CD4-positive, alpha-beta memory T cell (primary cell): ENCODE results near the gene CEP57. TPM values are rescaled to one million over a fixed set of nuclear protein-coding genes. Genes with fewer than 3 reads are reported as not detected.

Experiments
- CTCF ChIA-PET: fragments of 350-600 bp; sonication (Branson Sonifier 250); formaldehyde crosslinking; loops from one replicate; lab custom pipeline; 2021; ENCODE audit warnings: inconsistent platforms; ENCODE audit not compliant: partially characterized antibody; lab: Charles Lee
- POLR2A ChIA-PET: fragments of 350-600 bp; sonication (Branson Sonifier 250); formaldehyde crosslinking; loops from one replicate; lab custom pipeline; 2021; ENCODE audit not compliant: partially characterized antibody; lab: Charles Lee
- DNase-seq, 5 donors: peaks; one replicate each; pipeline versions ENCODE4 v3.0.0 to v3.0.0-alpha.2; 2020 to 2022; ENCODE audit warnings: mixed read lengths in 1 of 5
- H3K27ac ChIP-seq: one replicate; pipeline ENCODE4 v1.7.0; 2013; ENCODE audit warnings: low read depth, low read length
- H3K27me3 ChIP-seq: 2 replicates; pipeline ENCODE4 v1.7.0; 2013; ENCODE audit warnings: mild to moderate bottlenecking, low read length, moderate library complexity; ENCODE audit not compliant: insufficient read depth
- H3K36me3 ChIP-seq: 2 replicates; pipeline ENCODE4 v1.7.0; 2013; ENCODE audit warnings: mild to moderate bottlenecking, low read length, moderate library complexity; ENCODE audit not compliant: insufficient read depth
- H3K4me1 ChIP-seq: 2 replicates; pipeline ENCODE4 v1.7.0; 2013; ENCODE audit warnings: mild to moderate bottlenecking, low read length, moderate library complexity; ENCODE audit not compliant: insufficient read depth
- H3K4me3 ChIP-seq, 2 donors: one replicate each; pipeline ENCODE4 v1.7.0; 2013; ENCODE audit warnings: low read length in 2 of 2, mild to moderate bottlenecking in 1 of 2
- H3K9me3 ChIP-seq, 2 donors: one replicate each; pipeline ENCODE4 v1.7.0; 2013; ENCODE audit warnings: low read length in 2 of 2, control low read depth in 1 of 2; ENCODE audit not compliant: control insufficient read depth in 1 of 2
- H3K27ac Mint-ChIP-seq, 7 donors: one replicate each; pipeline ENCODE4 v1.8.0; 2020 to 2021; ENCODE audit warnings: mixed read lengths in 7 of 7, mild to moderate bottlenecking in 6 of 7, inconsistent platforms in 3 of 7, moderate library complexity in 3 of 7
- H3K27me3 Mint-ChIP-seq, 2 donors: one replicate each; pipeline ENCODE4 v1.8.0; 2020 to 2021; ENCODE audit warnings: mixed read lengths in 2 of 2
- H3K36me3 Mint-ChIP-seq, 2 donors: one replicate each; pipeline ENCODE4 v1.8.0; 2020 to 2021; ENCODE audit warnings: mixed read lengths in 2 of 2, inconsistent platforms in 1 of 2, mild to moderate bottlenecking in 1 of 2
- H3K4me1 Mint-ChIP-seq, 4 donors: one replicate each; pipeline ENCODE4 v1.8.0; 2020 to 2021; ENCODE audit warnings: mixed read lengths in 4 of 4, mild to moderate bottlenecking in 1 of 4
- H3K4me3 Mint-ChIP-seq, 8 donors: one replicate each; pipeline ENCODE4 v1.8.0; 2020 to 2021; ENCODE audit warnings: mixed read lengths in 8 of 8, mild to moderate bottlenecking in 7 of 8, moderate library complexity in 6 of 8, inconsistent platforms in 3 of 8
- H3K9me3 Mint-ChIP-seq, 8 donors: one replicate each; pipeline ENCODE4 v1.8.0; 2020 to 2021; ENCODE audit warnings: mixed read lengths in 8 of 8, mild to moderate bottlenecking in 5 of 8, inconsistent platforms in 3 of 8, moderate library complexity in 1 of 8
- intact Hi-C: fragments of 100-400 bp; cut with micrococcal nuclease; formaldehyde crosslinking; loops from one replicate; pipeline ENCODE4 v1.15.1; 2023
- polyA plus RNA-seq, 2 donors: library from polyadenylated mRNA; unstranded; fragments of 300-500 nt; fragmentation: Illumina TruSeq; gene quantifications; one replicate each; pipeline ENCODE4 v1.2.3, GENCODE V29; 2021
- total RNA-seq, 2 experiments: library from RNA; stranded (reverse); gene quantifications; one replicate each; pipeline ENCODE4 v1.2.3, GENCODE V29; 2021

CEP57 gene
- 10 to 100 TPM; 76.0 to 78.9 TPM for total RNA-seq
- polyA plus RNA-seq, result 10 to 100 TPM; 39.0 to 63.9 TPM

DNA sequence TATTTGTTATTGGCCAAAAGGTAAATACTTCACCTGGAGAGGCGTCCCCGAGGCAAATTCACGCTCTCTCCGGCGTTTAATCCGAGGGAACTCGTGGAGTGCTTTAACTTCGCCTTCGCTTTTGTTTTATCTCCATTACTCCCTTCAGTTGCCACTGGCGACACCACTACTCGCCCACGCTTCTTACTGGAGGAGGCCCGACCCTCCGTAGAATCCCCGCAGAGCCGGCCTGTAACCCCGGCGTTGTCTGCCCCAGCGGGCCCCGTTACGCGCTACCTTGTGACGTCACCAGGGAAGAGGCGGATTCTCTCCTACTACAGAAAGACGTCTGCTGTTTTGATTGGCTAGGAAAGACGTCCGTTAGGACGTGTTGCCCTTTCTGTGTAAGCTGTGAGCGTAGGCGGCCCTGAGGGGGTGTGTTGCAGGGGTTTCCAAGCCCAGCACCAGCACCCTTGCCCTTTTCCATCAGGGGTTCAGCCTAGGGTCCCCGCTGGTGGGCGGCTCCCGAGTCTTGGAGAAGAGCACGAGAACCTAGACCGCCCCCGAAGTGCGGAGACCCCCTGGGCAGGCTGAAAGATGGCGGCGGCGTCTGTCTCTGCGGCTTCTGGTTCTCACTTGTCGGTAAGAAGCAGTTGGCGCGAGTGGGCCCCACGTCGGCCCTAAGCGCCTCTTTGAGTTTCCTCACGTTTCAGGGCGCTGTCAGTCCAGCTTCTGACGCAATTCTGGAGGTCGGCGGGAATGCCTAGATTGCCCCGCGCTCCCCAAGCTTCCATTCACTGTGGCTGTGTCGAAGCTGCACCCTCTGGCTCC is at the start of gene CEP57:
Gene CEP57, plus strand, starts transcription at position 376 of the 810 bp plus-strand sequence. Its CDS starts 201 bp downstream, at position 577.
- Mint-ChIP-seq H3K4me1 (peaks cover 43 to 70% (median 56%) of the 10 kb centered on the region in 4 donors), H3K36me3 (peaks cover 16 to 45% of the 10 kb centered on the region in 2 donors), H3K9me3 (peaks cover 0 to 4% (median 0%) of the 10 kb centered on the region in 8 donors), H3K27ac (peak within 1 kb of the TSS; percentile 100), H3K27me3 (no peaks in the 10 kb centered on the region), H3K4me3 (peak within 1 kb of the TSS; percentile 97 to 100 (median 99))
- CTCF ChIA-PET, result interaction anchor here (1.0 to 3.8 kb wide), 11 partner anchors 26 to 723 kb away, joined by 3 to 17 read pairs (median 5); partner anchors contain the start of genes MAML2, SESN3 and SRSF8
- Histone ChIP-seq H3K4me3 (peak within 1 kb of the TSS; percentile 68 to 98), H3K4me1 (peaks cover 47% of the 10 kb centered on the region), H3K27me3 (no peaks in the 10 kb centered on the region), H3K27ac (peak within 1 kb of the TSS; percentile 99), H3K9me3 (no peaks in the 10 kb centered on the region), H3K36me3 (peaks cover 13% of the 10 kb centered on the region)
- peak; percentile 95 to 99 (median 96) for DNase-seq
- intact Hi-C loops, result loop anchor here (1.0 to 2.0 kb wide), 6 partner anchors 222 to 1246 kb away; partner anchors contain the start of genes ENDOD1, JRKL, MAML2 and SESN3
- POLR2A ChIA-PET, result interaction anchor here (0.6 to 5.8 kb wide), 32 partner anchors 11 to 1661 kb away, joined by 3 to 99 read pairs (median 4); partner anchors contain the start of genes CCDC82, CWC15, ENDOD1 and JRKL

DNA sequence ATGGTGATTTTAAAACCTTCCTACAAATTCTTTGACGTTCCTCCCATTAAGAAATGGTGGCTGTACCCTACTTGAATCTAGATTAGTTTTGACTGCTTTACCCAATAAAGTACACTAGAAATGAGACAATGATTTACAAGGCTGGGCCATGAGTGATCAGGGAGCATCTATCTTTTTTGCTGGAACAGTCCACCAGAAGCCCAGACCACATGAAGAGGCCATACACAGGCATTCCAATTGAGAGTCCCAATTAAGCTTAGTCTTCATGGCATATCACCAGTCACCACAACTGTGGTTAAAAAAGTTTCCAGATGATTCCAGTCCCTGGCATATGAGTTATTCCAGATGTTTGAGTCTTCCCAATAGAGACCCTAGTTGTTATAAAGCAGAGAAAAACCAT is 40.2 kb upstream of the CEP57 start:
- CTCF ChIA-PET, result no interaction called here
- Histone ChIP-seq H3K4me3 (no peak overlapping the region), H3K27ac (no peak overlapping the region), H3K36me3 (no peaks in the 10 kb centered on the region), H3K4me1 (no peaks in the 10 kb centered on the region), H3K9me3 (no peaks in the 10 kb centered on the region), H3K27me3 (no peaks in the 10 kb centered on the region)
- Mint-ChIP-seq H3K4me1 (no peaks in the 10 kb centered on the region), H3K27ac (no peak overlapping the region), H3K9me3 (peaks cover 0 to 1% (median 0%) of the 10 kb centered on the region in 8 donors), H3K27me3 (peaks cover 5 to 10% of the 10 kb centered on the region in 2 donors), H3K36me3 (no peaks in the 10 kb centered on the region), H3K4me3 (no peak overlapping the region)
- intact Hi-C loops, result no loop called here
- no peak for DNase-seq
- POLR2A ChIA-PET, result no interaction called here

DNA sequence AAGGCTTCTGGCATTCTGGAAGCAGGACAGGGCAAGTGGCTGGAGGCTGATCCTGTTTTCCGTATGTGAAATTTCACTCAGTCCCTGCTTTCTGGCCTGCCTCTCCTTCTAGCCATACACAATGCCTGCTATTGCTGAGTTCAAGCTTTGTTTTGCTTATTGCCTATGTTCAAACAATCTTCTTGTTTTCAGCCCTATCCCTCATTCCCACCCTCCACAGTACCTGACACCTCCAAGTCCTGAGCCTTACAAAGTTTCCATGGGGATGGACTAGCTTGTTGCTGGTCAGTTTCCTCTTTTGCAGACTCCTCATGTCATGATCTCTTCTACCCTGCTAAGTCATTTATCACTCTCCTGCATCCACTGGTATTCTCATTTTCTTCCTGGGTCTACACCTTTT is 38.8 kb upstream of the CEP57 start:
- Mint-ChIP-seq H3K36me3 (no peaks in the 10 kb centered on the region), H3K4me1 (no peaks in the 10 kb centered on the region), H3K9me3 (peaks cover 0 to 1% (median 0%) of the 10 kb centered on the region in 8 donors), H3K4me3 (no peak overlapping the region), H3K27me3 (peaks cover 5 to 11% of the 10 kb centered on the region in 2 donors), H3K27ac (no peak overlapping the region)
- Histone ChIP-seq H3K36me3 (no peaks in the 10 kb centered on the region), H3K4me1 (no peaks in the 10 kb centered on the region), H3K27ac (no peak overlapping the region), H3K9me3 (no peaks in the 10 kb centered on the region), H3K4me3 (no peak overlapping the region), H3K27me3 (no peaks in the 10 kb centered on the region)
- POLR2A ChIA-PET, result no interaction called here
- DNase-seq, result no peak
- intact Hi-C loops, result no loop called here
- CTCF ChIA-PET, result interaction anchor here (1.3 kb wide), 1 partner anchor 599 kb away, joined by 4 read pairs; no protein-coding TSS in a partner anchor

DNA sequence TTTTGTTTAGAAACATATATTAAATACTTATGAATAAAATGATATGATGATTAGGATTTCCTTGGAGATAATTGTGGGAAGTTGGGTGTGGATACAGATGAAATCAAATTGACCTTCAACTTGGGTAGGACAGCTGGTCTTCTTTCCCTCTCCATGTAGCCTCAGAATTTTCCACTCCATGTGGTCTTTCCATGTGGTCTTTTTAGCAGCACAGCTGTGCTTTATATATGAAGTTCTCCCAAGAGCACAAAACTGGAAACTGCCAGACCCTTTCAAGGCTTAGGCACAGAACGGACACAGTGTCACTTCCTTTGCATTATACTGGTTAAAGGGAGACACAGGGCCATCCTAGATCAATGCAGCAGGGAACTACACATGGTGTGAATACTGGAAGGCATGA is 29.4 kb upstream of the CEP57 start:
- DNase-seq, result no peak
- Mint-ChIP-seq H3K4me3 (no peak overlapping the region), H3K27ac (no peak overlapping the region), H3K27me3 (peaks cover 0 to 4% of the 10 kb centered on the region in 2 donors), H3K9me3 (no peaks in the 10 kb centered on the region), H3K36me3 (no peaks in the 10 kb centered on the region), H3K4me1 (no peaks in the 10 kb centered on the region)
- CTCF ChIA-PET, result interaction anchor here (5.6 to 14.9 kb wide), 2 partner anchors 55 to 607 kb away, joined by 33 to 337 read pairs; no protein-coding TSS in a partner anchor
- no peaks in the 10 kb centered on the region for H3K9me3 ChIP-seq
- intact Hi-C loops, result loop anchor here (10.0 kb wide), 1 partner anchor 1246 kb away; the partner anchor contains the start of gene C11orf97
- H3K4me1 ChIP-seq, result no peaks in the 10 kb centered on the region
- no peak overlapping the region for H3K4me3 ChIP-seq
- no peak overlapping the region for H3K27ac ChIP-seq
- POLR2A ChIA-PET, result interaction anchor here (4.5 kb wide), 1 partner anchor 607 kb away, joined by 41 read pairs; no protein-coding TSS in a partner anchor
- H3K36me3 ChIP-seq, result no peaks in the 10 kb centered on the region
- no peaks in the 10 kb centered on the region for H3K27me3 ChIP-seq

DNA sequence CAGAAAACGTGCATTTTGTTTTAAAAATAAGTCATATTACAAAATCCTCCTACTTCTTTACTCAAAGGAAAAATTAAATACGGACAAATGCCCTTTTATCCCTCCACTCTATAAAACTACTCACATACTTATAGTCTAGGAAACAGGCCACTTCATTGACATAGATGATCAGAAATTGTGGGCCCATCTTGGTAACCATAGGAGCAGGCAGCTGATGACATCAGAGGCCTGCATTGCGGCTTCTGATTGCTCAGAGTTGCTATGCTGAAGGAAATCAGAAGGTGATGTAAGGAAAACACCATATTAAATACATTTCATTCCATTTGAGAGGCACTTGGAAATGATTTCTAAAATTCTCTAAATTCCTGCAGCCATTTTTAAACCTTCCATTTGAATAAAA is 27.8 kb upstream of the CEP57 start:
- H3K4me1 ChIP-seq, result no peaks in the 10 kb centered on the region
- H3K27ac ChIP-seq, result no peak overlapping the region
- H3K9me3 ChIP-seq, result no peaks in the 10 kb centered on the region
- H3K27me3 ChIP-seq, result no peaks in the 10 kb centered on the region
- no peak overlapping the region for H3K4me3 Mint-ChIP-seq
- H3K27ac Mint-ChIP-seq, result peak overlapping the region in 1 of 7 donors; percentile 30
- CTCF ChIA-PET, result interaction anchor here (0.7 to 14.9 kb wide), 9 partner anchors 15 to 692 kb away, joined by 3 to 337 read pairs (median 3); partner anchors contain the start of gene SESN3
- DNase-seq, result no peak
- POLR2A ChIA-PET, result interaction anchor here (1.3 to 4.5 kb wide), 2 partner anchors 609 to 695 kb away, joined by 3 to 41 read pairs; no protein-coding TSS in a partner anchor
- H3K9me3 Mint-ChIP-seq, result no peaks in the 10 kb centered on the region
- H3K4me1 Mint-ChIP-seq, result no peaks in the 10 kb centered on the region
- H3K4me3 ChIP-seq, result no peak overlapping the region
- H3K36me3 ChIP-seq, result no peaks in the 10 kb centered on the region
- no peaks in the 10 kb centered on the region for H3K36me3 Mint-ChIP-seq
- intact Hi-C loops, result loop anchor here (10.0 kb wide), 1 partner anchor 1248 kb away; the partner anchor contains the start of gene C11orf97
- peaks cover 0 to 4% of the 10 kb centered on the region in 2 donors for H3K27me3 Mint-ChIP-seq

DNA sequence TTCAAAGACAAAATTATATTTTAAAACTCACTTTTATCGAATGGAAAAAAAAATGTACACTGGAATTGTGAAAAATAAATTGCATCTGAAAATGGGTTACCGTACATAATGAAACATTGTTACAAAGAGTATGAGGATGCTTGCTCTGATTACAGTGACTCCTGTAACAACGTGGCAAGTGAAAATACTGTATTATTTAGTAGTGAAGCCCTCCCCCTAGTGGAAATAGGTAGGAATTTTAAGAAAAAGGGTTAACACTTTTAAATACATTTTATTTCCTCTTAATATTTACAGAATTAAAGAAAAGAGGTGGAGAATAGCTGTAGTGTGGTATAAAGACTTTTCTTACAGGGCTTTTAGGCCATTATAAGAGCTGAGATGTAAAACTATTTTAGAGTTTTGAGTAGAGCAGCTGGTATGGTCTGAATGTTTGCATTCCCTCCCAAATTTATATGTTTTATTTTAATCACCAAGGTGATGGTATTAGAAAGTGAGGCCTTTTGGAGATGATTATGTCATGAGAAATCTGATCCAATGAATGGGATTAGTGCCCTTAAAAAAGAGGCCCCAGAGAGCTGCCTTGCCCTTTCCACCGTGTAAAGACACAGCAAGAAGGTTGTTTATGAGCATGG is 25.9 kb upstream of the CEP57 start:
- intact Hi-C loops, result loop anchor here (1.0 to 10.0 kb wide), 5 partner anchors 59 to 1250 kb away; partner anchors contain the start of genes C11orf97 and SESN3
- peaks cover 5% of the 10 kb centered on the region for H3K36me3 ChIP-seq
- H3K9me3 Mint-ChIP-seq, result no peaks in the 10 kb centered on the region
- no peak overlapping the region for H3K4me3 Mint-ChIP-seq
- no peaks in the 10 kb centered on the region for H3K27me3 ChIP-seq
- peaks cover 0 to 2% of the 10 kb centered on the region in 2 donors for H3K27me3 Mint-ChIP-seq
- no peak overlapping the region for H3K27ac ChIP-seq
- no peaks in the 10 kb centered on the region for H3K9me3 ChIP-seq
- peaks cover 0 to 5% of the 10 kb centered on the region in 2 donors for H3K36me3 Mint-ChIP-seq
- DNase-seq, result peak in 4 of 5 donors; percentile 65 to 69 (median 67)
- no peaks in the 10 kb centered on the region for H3K4me1 Mint-ChIP-seq
- no peak overlapping the region for H3K4me3 ChIP-seq
- CTCF ChIA-PET, result interaction anchor here (0.8 to 14.9 kb wide), 15 partner anchors 25 to 700 kb away, joined by 3 to 337 read pairs (median 4); partner anchors contain the start of genes FAM76B, SESN3 and SRSF8
- H3K4me1 ChIP-seq, result no peaks in the 10 kb centered on the region
- POLR2A ChIA-PET, result interaction anchor here (1.0 to 4.5 kb wide), 3 partner anchors 533 to 697 kb away, joined by 3 to 41 read pairs (median 5); partner anchors contain the start of gene SESN3
- no peak overlapping the region for H3K27ac Mint-ChIP-seq
